B cell (primary cell): ENCODE data around the gene TTYH1.

ENCODE experiments used
- EZH2 ChIP-seq: IDR thresholded peaks from 2 replicates; pipeline ENCODE4 v1.6.1; 2012; ENCODE audit warnings: borderline replicate concordance, low read depth, mild to moderate bottlenecking, moderate library complexity, low read length; ENCODE audit not compliant: insufficient read depth, poor library complexity, severe bottlenecking
- TF ChIP-seq, protein P1 (sequence below): fragments of 200-600 bp; IDR thresholded peaks from one replicate; pipeline ENCODE4 v1.8.0; 2022; ENCODE audit warnings: antibody characterized with exemption, mild to moderate bottlenecking

DNA sequence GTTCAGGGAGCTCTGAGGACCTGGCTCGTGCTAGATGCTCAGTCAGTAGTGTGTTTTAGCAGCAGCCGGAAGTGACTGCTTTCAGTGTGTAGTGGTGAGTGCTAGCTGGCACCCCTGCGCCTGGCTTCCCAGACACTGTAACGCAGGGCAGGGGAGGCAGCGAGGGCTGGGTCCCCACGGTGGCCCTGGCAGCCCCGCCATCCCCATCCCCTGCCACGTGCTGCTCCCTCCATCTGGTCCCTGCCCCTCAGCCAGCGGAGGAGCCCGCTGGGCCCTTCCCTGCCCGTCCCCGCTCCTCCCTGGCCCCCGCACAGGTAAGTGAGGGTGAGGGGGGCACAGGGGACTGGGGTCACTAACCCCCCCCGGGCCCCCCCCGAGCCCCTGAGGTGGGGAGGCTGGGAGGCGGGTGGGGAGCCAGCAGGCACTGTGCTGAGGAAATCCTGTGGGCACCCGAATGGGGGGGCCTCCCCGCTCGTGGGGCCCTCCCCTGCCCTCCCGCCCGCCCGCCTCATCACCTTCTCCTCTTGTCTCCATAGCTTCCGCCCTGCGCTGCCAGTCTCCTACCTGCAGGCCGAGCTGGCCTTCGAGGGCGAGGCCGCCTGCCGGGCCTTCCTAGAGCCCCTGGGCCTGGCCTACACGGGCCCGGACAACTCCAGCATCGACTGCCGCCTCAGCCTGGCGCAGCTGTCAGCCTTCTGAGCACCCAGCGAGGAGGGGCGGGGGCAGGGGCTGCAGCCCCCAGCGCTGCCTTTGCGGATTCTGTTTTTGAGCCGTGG lies 45.2 kb downstream of the TTYH1 start:
- TF ChIP-seq, protein P1, sequence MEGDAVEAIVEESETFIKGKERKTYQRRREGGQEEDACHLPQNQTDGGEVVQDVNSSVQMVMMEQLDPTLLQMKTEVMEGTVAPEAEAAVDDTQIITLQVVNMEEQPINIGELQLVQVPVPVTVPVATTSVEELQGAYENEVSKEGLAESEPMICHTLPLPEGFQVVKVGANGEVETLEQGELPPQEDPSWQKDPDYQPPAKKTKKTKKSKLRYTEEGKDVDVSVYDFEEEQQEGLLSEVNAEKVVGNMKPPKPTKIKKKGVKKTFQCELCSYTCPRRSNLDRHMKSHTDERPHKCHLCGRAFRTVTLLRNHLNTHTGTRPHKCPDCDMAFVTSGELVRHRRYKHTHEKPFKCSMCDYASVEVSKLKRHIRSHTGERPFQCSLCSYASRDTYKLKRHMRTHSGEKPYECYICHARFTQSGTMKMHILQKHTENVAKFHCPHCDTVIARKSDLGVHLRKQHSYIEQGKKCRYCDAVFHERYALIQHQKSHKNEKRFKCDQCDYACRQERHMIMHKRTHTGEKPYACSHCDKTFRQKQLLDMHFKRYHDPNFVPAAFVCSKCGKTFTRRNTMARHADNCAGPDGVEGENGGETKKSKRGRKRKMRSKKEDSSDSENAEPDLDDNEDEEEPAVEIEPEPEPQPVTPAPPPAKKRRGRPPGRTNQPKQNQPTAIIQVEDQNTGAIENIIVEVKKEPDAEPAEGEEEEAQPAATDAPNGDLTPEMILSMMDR: no peak
- no peak for TF ChIP-seq EZH2
